HAP-1 (cell line): ENCODE measurements around the gene DEGS2.

ENCODE experiments used
- DNase-seq, 2 experiments: peaks; one replicate each; pipeline ENCODE4 v3.0.0-alpha.2; 2016 to 2020; ENCODE audit warnings: low spot score in 2 of 2
- H3K27me3 ChIP-seq: fragments of 250-450 bp; sonication (Bioruptor Pico); 2 replicates; pipeline ENCODE4 v1.5.1; 2020; ENCODE audit warnings: low read depth, mild to moderate bottlenecking, moderate library complexity
- H3K36me3 ChIP-seq: fragments of 250-450 bp; sonication (Bioruptor Pico); replicated peaks from 2 replicates; pipeline ENCODE4 v1.5.1; 2020; ENCODE audit warnings: mild to moderate bottlenecking
- H3K4me1 ChIP-seq: fragments of 250-450 bp; sonication (Bioruptor Pico); 2 replicates; pipeline ENCODE4 v1.5.1; 2020; ENCODE audit warnings: mild to moderate bottlenecking
- H3K4me3 ChIP-seq: fragments of 250-450 bp; sonication (Bioruptor Pico); 2 replicates; pipeline ENCODE4 v1.5.1; 2020; ENCODE audit warnings: mild to moderate bottlenecking, moderate library complexity
- H3K9me3 ChIP-seq: fragments of 250-450 bp; sonication (Bioruptor Pico); 2 replicates; pipeline ENCODE4 v1.5.1; 2020; ENCODE audit warnings: mild to moderate bottlenecking, moderate library complexity
- in situ Hi-C: fragments of 300-500 bp; cut with MboI; formaldehyde crosslinking; loops from 3 replicates; pipeline ENCODE4 v1.14.3; 2020; ENCODE audit warnings: low sequenced_read_pairs, inconsistent platforms, mixed read lengths

The DEGS2 gene

GRCh38 chr14:100104523-100105300 is 54.7 kb downstream of the DEGS2 start:
- H3K4me3 ChIP-seq, result no peak overlapping the region
- H3K27me3 ChIP-seq, result no peaks in the 10 kb centered on the region
- H3K36me3 ChIP-seq, result peaks cover 2% of the 10 kb centered on the region
- in situ Hi-C loops, result no loop called here
- no peaks in the 10 kb centered on the region for H3K9me3 ChIP-seq
- no peak for DNase-seq
- no peaks in the 10 kb centered on the region for H3K4me1 ChIP-seq

DNA sequence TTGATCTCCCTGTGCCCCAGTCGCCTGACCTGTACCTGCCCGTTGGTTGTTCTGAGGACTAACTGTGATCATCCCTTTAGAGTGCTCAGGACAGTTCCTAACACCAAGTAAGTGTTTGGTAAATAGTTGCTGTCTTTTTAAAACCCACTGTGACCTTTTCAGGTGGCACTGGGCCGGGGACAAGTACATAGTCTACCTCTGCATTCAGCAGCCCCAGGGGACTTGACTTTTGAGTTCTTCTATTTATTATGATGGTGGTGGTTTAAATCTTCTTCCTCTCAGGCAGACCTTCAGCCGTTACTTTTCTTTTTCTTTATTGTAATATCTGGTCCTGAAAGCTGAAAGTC is 55.5 kb downstream of the DEGS2 start:
- no peak overlapping the region for H3K4me3 ChIP-seq
- no peaks in the 10 kb centered on the region; the same call in 1 of the 2 replicates for H3K36me3 ChIP-seq
- H3K4me1 ChIP-seq, result no peaks in the 10 kb centered on the region
- no peaks in the 10 kb centered on the region for H3K27me3 ChIP-seq
- DNase-seq, result no peak
- no peaks in the 10 kb centered on the region for H3K9me3 ChIP-seq
- in situ Hi-C loops, result no loop called here

GRCh38 chr14:100103250-100104005 is 56.0 kb downstream of the DEGS2 start:
- no peak overlapping the region for H3K4me3 ChIP-seq
- DNase-seq, result no peak
- in situ Hi-C loops, result no loop called here
- H3K27me3 ChIP-seq, result no peaks in the 10 kb centered on the region
- H3K4me1 ChIP-seq, result no peaks in the 10 kb centered on the region
- H3K9me3 ChIP-seq, result no peaks in the 10 kb centered on the region
- H3K36me3 ChIP-seq, result peaks cover 4% of the 10 kb centered on the region

DNA sequence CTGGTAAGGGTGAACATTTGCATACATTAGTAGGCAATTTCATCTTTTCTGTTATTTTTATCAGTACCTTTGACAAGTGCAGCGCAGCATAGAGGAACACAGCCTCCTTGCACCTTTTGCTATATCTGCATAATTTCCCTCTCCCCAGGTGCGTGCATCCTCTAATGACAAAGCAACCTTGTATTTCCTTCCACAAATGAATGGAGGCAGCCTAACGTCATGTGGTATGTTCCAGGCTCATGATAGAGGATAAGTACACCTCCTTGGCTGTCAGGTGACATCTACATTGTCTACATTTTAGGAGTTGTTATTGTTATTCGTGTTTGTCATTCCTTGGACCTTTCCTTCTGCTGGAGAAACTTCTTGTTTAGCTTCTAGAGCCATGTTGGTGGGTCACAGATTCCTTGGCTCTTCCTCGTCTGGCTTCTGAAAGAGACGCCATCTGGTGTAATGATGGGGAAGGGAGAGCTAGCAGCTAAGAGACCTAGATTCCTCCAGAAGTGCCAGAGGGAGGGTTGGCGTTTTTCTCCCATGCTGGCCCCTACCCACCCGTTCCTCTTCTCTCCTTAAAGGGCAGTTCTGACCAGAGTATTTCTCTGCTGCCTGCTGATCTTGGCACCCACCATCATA is 57.2 kb downstream of the DEGS2 start:
- Histone ChIP-seq H3K9me3 (no peaks in the 10 kb centered on the region), H3K4me1 (no peaks in the 10 kb centered on the region), H3K27me3 (no peaks in the 10 kb centered on the region), H3K4me3 (no peak overlapping the region), H3K36me3 (peaks cover 6% of the 10 kb centered on the region)
- no peak for DNase-seq
- in situ Hi-C loops, result no loop called here

- Histone ChIP-seq H3K9me3 (no peaks in the 10 kb centered on the region), H3K36me3 (peaks cover 6% of the 10 kb centered on the region), H3K27me3 (no peaks in the 10 kb centered on the region), H3K4me3 (no peak overlapping the region), H3K4me1 (no peaks in the 10 kb centered on the region)
- in situ Hi-C loops, result no loop called here
- DNase-seq, result no peak
These were observed 59.3 kb downstream of the DEGS2 start for GRCh38 chr14:100100032-100100703.

- no peaks in the 10 kb centered on the region for H3K4me1 ChIP-seq
- no peak for DNase-seq
- no peaks in the 10 kb centered on the region for H3K27me3 ChIP-seq
- no peaks in the 10 kb centered on the region for H3K9me3 ChIP-seq
- H3K4me3 ChIP-seq, result no peak overlapping the region
- peaks cover 6% of the 10 kb centered on the region for H3K36me3 ChIP-seq
- in situ Hi-C loops, result no loop called here
These were observed 61.3 kb downstream of the DEGS2 start for GRCh38 chr14:100098171-100098570.

GRCh38 chr14:100096656-100097055 is 62.8 kb downstream of the DEGS2 start:
- H3K36me3 ChIP-seq, result peaks cover 6% of the 10 kb centered on the region
- no peaks in the 10 kb centered on the region for H3K4me1 ChIP-seq
- in situ Hi-C loops, result no loop called here
- H3K9me3 ChIP-seq, result no peaks in the 10 kb centered on the region
- DNase-seq, result no peak
- H3K27me3 ChIP-seq, result no peaks in the 10 kb centered on the region
- H3K4me3 ChIP-seq, result no peak overlapping the region
